ENCODE results near the gene MTMR3. TPM values are rescaled to one million over a fixed set of nuclear protein-coding genes. Genes with fewer than 3 reads are reported as not detected.
"Not testable (repeated sequence)": the region's sequence is repeated elsewhere in the genome, so short reads cannot be mapped to it uniquely, and the experiment has no call there.

Gene MTMR3
- total RNA-seq, 2 experiments from 2014 or later, result 57.8 to 60.6 TPM

DNA sequence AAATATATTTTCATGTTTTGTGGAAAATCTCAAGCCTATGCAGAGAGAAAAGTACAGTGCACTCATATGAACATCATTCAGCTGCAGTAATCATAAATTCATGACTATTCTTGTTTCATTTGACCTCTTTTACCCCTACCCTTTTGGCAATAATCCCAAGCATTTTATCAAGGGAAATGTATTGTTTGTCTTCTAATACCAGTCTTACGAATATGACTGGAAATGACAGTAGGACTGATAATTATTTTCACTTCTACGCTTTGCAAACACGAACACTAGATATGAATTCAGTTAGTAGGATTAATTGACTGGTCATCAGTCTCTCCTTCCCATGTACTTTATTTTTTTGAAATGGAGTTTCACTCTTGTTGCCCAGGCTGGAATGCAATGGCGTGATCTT lies 90.3 kb downstream of the MTMR3 start:
- no peak overlapping the region for H3K27ac Mint-ChIP-seq
- H3K4me1 ChIP-seq (ENCODE audit: insufficient read depth, low read length), result no peaks in the 10 kb centered on the region
- no peaks in the 10 kb centered on the region for H3K27me3 ChIP-seq (ENCODE audit: control insufficient read depth in 1 of 2, insufficient read depth in 2 of 2, low read length in 2 of 2)
- H3K9me3 Mint-ChIP-seq, result no peaks in the 10 kb centered on the region
- H3K27me3 Mint-ChIP-seq, result no peaks in the 10 kb centered on the region
- H3K4me3 Mint-ChIP-seq, result no peak overlapping the region
- H3K4me3 ChIP-seq (ENCODE audit: low read length), result no peak overlapping the region
- ATAC-seq (ENCODE audit: poor library complexity) (no peak), DNase-seq (no peak)
- no peak for TF ChIP-seq CTCF (IDR thresholded peaks at IDR 0.05)
- POLR2A ChIA-PET, result no interaction called here
- peaks cover 16% of the 10 kb centered on the region for H3K36me3 ChIP-seq (ENCODE audit: insufficient read depth, low read length)
- CTCF ChIA-PET, result no interaction called here
- H3K4me1 Mint-ChIP-seq (ENCODE audit: low read depth), result peaks cover 10% of the 10 kb centered on the region
- intact Hi-C loops (cut with DNase I, micrococcal nuclease), result no loop called here
- no peaks in the 10 kb centered on the region for H3K9me3 ChIP-seq (ENCODE audit: control insufficient read depth in 1 of 2, insufficient read depth in 1 of 2, low read length in 2 of 2)
- peaks cover 63% of the 10 kb centered on the region for H3K36me3 Mint-ChIP-seq (ENCODE audit: low read depth)
- no peak overlapping the region for H3K27ac ChIP-seq (ENCODE audit: low read depth in 1 of 2, low read length in 2 of 2)

DNA sequence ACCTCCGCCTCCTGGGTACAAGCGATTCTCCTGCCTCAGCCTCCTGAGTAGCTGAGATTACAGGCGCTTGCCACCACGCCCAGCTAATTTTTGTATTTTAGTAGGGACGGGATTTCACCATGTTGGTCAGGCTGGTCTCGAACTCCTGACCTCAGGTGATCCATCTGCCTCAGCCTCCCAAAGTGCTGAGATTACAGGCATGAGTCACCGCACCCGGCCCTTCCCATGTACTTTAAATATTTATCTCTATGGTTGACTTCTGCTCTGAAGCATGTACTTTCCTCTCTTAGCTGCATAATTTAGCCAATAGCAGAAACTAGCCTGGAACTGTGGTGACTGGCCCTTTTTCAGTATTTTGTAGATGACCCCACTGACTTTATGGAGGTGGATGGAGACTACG lies 90.7 kb downstream of the MTMR3 start:
- intact Hi-C loops (cut with DNase I, micrococcal nuclease); CTCF ChIA-PET; POLR2A ChIA-PET: not testable (repeated sequence)

GRCh38 chr22:29975494-29975893 lies 92.5 kb downstream of the MTMR3 start:
- POLR2A ChIA-PET, result no interaction called here
- intact Hi-C loops (cut with DNase I, micrococcal nuclease), result no loop called here
- no peaks in the 10 kb centered on the region for H3K9me3 ChIP-seq (ENCODE audit: control insufficient read depth in 1 of 2, insufficient read depth in 1 of 2, low read length in 2 of 2)
- no peak overlapping the region for H3K27ac ChIP-seq (ENCODE audit: low read depth in 1 of 2, low read length in 2 of 2)
- Mint-ChIP-seq H3K27ac (no peak overlapping the region), H3K27me3 (no peaks in the 10 kb centered on the region), H3K4me3 (no peak overlapping the region), H3K9me3 (no peaks in the 10 kb centered on the region), H3K4me1 (ENCODE audit: low read depth) (no peaks in the 10 kb centered on the region), H3K36me3 (ENCODE audit: low read depth) (peaks cover 76% of the 10 kb centered on the region)
- no peaks in the 10 kb centered on the region for H3K27me3 ChIP-seq (ENCODE audit: control insufficient read depth in 1 of 2, insufficient read depth in 2 of 2, low read length in 2 of 2)
- ATAC-seq (ENCODE audit: poor library complexity), result no peak
- CTCF ChIA-PET, result no interaction called here
- peaks cover 33% of the 10 kb centered on the region for H3K36me3 ChIP-seq (ENCODE audit: insufficient read depth, low read length)
- no peak overlapping the region for H3K4me3 ChIP-seq (ENCODE audit: low read length)
- no peak for TF ChIP-seq CTCF (IDR thresholded peaks at IDR 0.05)
- DNase-seq, result no peak
- H3K4me1 ChIP-seq (ENCODE audit: insufficient read depth, low read length), result no peaks in the 10 kb centered on the region

More for the DNA sequence above, 90.7 kb downstream of the MTMR3 start:
- H3K27ac ChIP-seq (ENCODE audit: low read depth in 1 of 2, low read length in 2 of 2); H3K4me3 ChIP-seq (ENCODE audit: low read length); H3K4me1 Mint-ChIP-seq (ENCODE audit: low read depth); H3K9me3 Mint-ChIP-seq; ATAC-seq (ENCODE audit: poor library complexity); H3K4me3 Mint-ChIP-seq; H3K27ac Mint-ChIP-seq; H3K4me1 ChIP-seq (ENCODE audit: insufficient read depth, low read length); H3K9me3 ChIP-seq (ENCODE audit: control insufficient read depth in 1 of 2, insufficient read depth in 1 of 2, low read length in 2 of 2); H3K27me3 ChIP-seq (ENCODE audit: control insufficient read depth in 1 of 2, insufficient read depth in 2 of 2, low read length in 2 of 2); H3K27me3 Mint-ChIP-seq; DNase-seq: not testable (repeated sequence)
- H3K36me3 ChIP-seq (ENCODE audit: insufficient read depth, low read length), result peaks cover 20% of the 10 kb centered on the region
- H3K36me3 Mint-ChIP-seq (ENCODE audit: low read depth), result peaks cover 66% of the 10 kb centered on the region

DNA sequence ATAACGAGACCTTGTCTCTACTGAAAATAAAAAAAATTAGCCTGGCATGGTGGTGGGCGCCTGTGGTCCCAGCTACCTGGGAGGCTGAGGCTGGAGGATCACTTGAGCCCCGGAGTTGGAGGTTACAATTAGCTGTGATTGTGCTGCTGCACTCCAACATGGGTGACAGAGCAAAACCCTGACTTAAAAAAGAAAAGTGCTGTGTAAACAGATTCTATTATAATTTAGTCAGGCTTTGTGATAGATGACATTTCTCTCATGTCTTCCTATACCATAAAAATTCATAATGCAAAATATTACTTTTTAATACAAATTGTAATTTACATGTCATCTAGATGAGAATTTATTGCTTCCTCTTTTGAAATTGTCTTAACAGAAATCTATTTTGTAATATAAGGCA lies 94.1 kb downstream of the MTMR3 start:
- H3K4me3 Mint-ChIP-seq, result no peak overlapping the region
- no peak for TF ChIP-seq CTCF (IDR thresholded peaks at IDR 0.05)
- no peaks in the 10 kb centered on the region for H3K4me1 Mint-ChIP-seq (ENCODE audit: low read depth)
- Histone ChIP-seq H3K4me3 (ENCODE audit: low read length) (no peak overlapping the region), H3K4me1 (ENCODE audit: insufficient read depth, low read length) (no peaks in the 10 kb centered on the region), H3K27ac (ENCODE audit: low read depth in 1 of 2, low read length in 2 of 2) (no peak overlapping the region), H3K36me3 (ENCODE audit: insufficient read depth, low read length) (peaks cover 32% of the 10 kb centered on the region), H3K9me3 (ENCODE audit: control insufficient read depth in 1 of 2, insufficient read depth in 1 of 2, low read length in 2 of 2) (no peaks in the 10 kb centered on the region), H3K27me3 (ENCODE audit: control insufficient read depth in 1 of 2, insufficient read depth in 2 of 2, low read length in 2 of 2) (no peaks in the 10 kb centered on the region)
- no peaks in the 10 kb centered on the region for H3K27me3 Mint-ChIP-seq
- H3K27ac Mint-ChIP-seq, result no peak overlapping the region
- DNase-seq (no peak), ATAC-seq (ENCODE audit: poor library complexity) (no peak)
- no peaks in the 10 kb centered on the region for H3K9me3 Mint-ChIP-seq
- POLR2A ChIA-PET, result no interaction called here
- intact Hi-C loops (cut with DNase I, micrococcal nuclease), result no loop called here
- H3K36me3 Mint-ChIP-seq (ENCODE audit: low read depth), result peaks cover 74% of the 10 kb centered on the region
- CTCF ChIA-PET, result interaction anchor here (0.7 kb wide), 1 partner anchor 10 kb away, joined by 3 read pairs; no protein-coding TSS in a partner anchor

All from CD4-positive, alpha-beta T cell (primary cell).